ENCODE measurements around the gene SLC6A12. TPM values are rescaled to one million over a fixed set of nuclear protein-coding genes. Genes with fewer than 3 reads are reported as not detected.
A peak's percentile ranks its signal among the peaks of the same experiment; 100 is the strongest.

SLC6A12 gene
- under 1 TPM; 0.41 to 0.65 TPM for total RNA-seq
- long read RNA-seq: 0 reads

GRCh38 chr12:214003-214741 is at the start of gene SLC6A12:
Gene SLC6A12, minus strand, starts transcription at chr12:214157. Its CDS starts 4,171 bp downstream, at chr12:209986.
- intact Hi-C loops (cut with DNase I): no loop called here
- DNase-seq (no peak), ATAC-seq (peak in 1 of 2 donors; percentile 18)

GRCh38 chr12:263574-263973 is 49.6 kb upstream of the SLC6A12 start:
- ATAC-seq: peak in 1 of 2 donors; percentile 20
- DNase-seq: no peak
- intact Hi-C loops (cut with DNase I): no loop called here

GRCh38 chr12:262817-263216 is 48.9 kb upstream of the SLC6A12 start, which contains the start of gene SLC6A13:
Gene SLC6A13, minus strand, starts transcription at chr12:262836. Its CDS starts 2,784 bp downstream, at chr12:260052.
- peak; percentile 51 to 77 for ATAC-seq
- intact Hi-C loops (cut with DNase I): no loop called here
- DNase-seq: peak; percentile 26

- intact Hi-C loops (cut with DNase I): no loop called here
- DNase-seq: no peak
Observed at GRCh38 chr12:262113-262512, 48.2 kb upstream of the SLC6A12 start.

GRCh38 chr12:257521-258321 is 43.8 kb upstream of the SLC6A12 start:
- intact Hi-C loops (cut with DNase I): no loop called here
- ATAC-seq (no peak), DNase-seq (no peak)

More at GRCh38 chr12:262113-262512, 48.2 kb upstream of the SLC6A12 start:
- ATAC-seq: no peak

GRCh38 chr12:256958-257357 is 43.0 kb upstream of the SLC6A12 start:
- intact Hi-C loops (cut with DNase I): no loop called here
- ATAC-seq (no peak), DNase-seq (no peak)

GRCh38 chr12:256225-256624 is 42.3 kb upstream of the SLC6A12 start:
- DNase-seq: no peak
- no peak for ATAC-seq
- intact Hi-C loops (cut with DNase I): no loop called here

GRCh38 chr12:254912-255311 is 41.0 kb upstream of the SLC6A12 start:
- ATAC-seq: no peak

GRCh38 chr12:254039-254438 is 40.1 kb upstream of the SLC6A12 start:
- no peak for ATAC-seq
- DNase-seq: no peak
- intact Hi-C loops (cut with DNase I): no loop called here

More at GRCh38 chr12:254912-255311, 41.0 kb upstream of the SLC6A12 start:
- intact Hi-C loops (cut with DNase I): no loop called here
- DNase-seq: no peak

GRCh38 chr12:253116-253831 is 39.3 kb upstream of the SLC6A12 start:
- intact Hi-C loops (cut with DNase I): no loop called here
- ATAC-seq: no peak
- DNase-seq: no peak

- DNase-seq (no peak), ATAC-seq (no peak)
- intact Hi-C loops (cut with DNase I): no loop called here
Observed at GRCh38 chr12:252636-253035, 38.7 kb upstream of the SLC6A12 start.

GRCh38 chr12:247271-247670 is 33.3 kb upstream of the SLC6A12 start:
- no peak for ATAC-seq
- intact Hi-C loops (cut with DNase I): no loop called here

GRCh38 chr12:243381-243780 is 29.4 kb upstream of the SLC6A12 start:
- no peak for DNase-seq
- no peak for ATAC-seq
- intact Hi-C loops (cut with DNase I): no loop called here

More at GRCh38 chr12:247271-247670, 33.3 kb upstream of the SLC6A12 start:
- DNase-seq: no peak

- ATAC-seq (no peak), DNase-seq (no peak)
- intact Hi-C loops (cut with DNase I): no loop called here
Observed at GRCh38 chr12:242496-242895, 28.5 kb upstream of the SLC6A12 start.

- no peak for ATAC-seq
- no peak for DNase-seq
- intact Hi-C loops (cut with DNase I): no loop called here
Observed at GRCh38 chr12:241266-241665, 27.3 kb upstream of the SLC6A12 start.

GRCh38 chr12:240566-240965 is 26.6 kb upstream of the SLC6A12 start:
- DNase-seq (no peak), ATAC-seq (no peak)
- intact Hi-C loops (cut with DNase I): no loop called here

GRCh38 chr12:238736-239398 is 24.9 kb upstream of the SLC6A12 start:
- intact Hi-C loops (cut with DNase I): no loop called here
- ATAC-seq (no peak), DNase-seq (no peak)

- intact Hi-C loops (cut with DNase I): no loop called here
- DNase-seq: no peak
- ATAC-seq: no peak
Observed at GRCh38 chr12:238116-238515, 24.2 kb upstream of the SLC6A12 start.

Data from left cardiac atrium (tissue), 4 donors.